HG03280 (cell line): Measurements from ENCODE around the gene KDM4C.

ENCODE experiments used
- ATAC-seq: cut with Tn5 transposase; IDR thresholded peaks from one replicate; pipeline ENCODE4 v1.9.1; 2021; ENCODE audit warnings: mild to moderate bottlenecking, moderate library complexity; ENCODE audit not compliant: unreplicated experiment

Gene KDM4C

GRCh38 chr9:7086389-7086788 is 328.6 kb downstream of the KDM4C start:
- no peak for ATAC-seq

GRCh38 chr9:7088611-7089010 is 330.8 kb downstream of the KDM4C start:
- no peak for ATAC-seq

GRCh38 chr9:7089406-7090193 is 331.8 kb downstream of the KDM4C start:
- no peak for ATAC-seq

GRCh38 chr9:7093040-7093439 is 335.3 kb downstream of the KDM4C start:
- ATAC-seq = no peak

- ATAC-seq = no peak
Measured at GRCh38 chr9:7094052-7094451, 336.3 kb downstream of the KDM4C start.

- no peak for ATAC-seq
Measured at GRCh38 chr9:7094576-7094975, 336.8 kb downstream of the KDM4C start.

- no peak for ATAC-seq
Measured at GRCh38 chr9:7095058-7095457, 337.3 kb downstream of the KDM4C start.

- no peak for ATAC-seq
Measured at GRCh38 chr9:7097040-7097715, 339.4 kb downstream of the KDM4C start.

- ATAC-seq = no peak
Measured at GRCh38 chr9:7097785-7098752, 340.3 kb downstream of the KDM4C start.

GRCh38 chr9:7103367-7103766 is 345.6 kb downstream of the KDM4C start:
- ATAC-seq = no peak

GRCh38 chr9:7103771-7104170 is 346.0 kb downstream of the KDM4C start:
- ATAC-seq = no peak

GRCh38 chr9:7104625-7105024 is 346.9 kb downstream of the KDM4C start:
- ATAC-seq = no peak

GRCh38 chr9:7105095-7105494 is 347.3 kb downstream of the KDM4C start:
- no peak for ATAC-seq

- ATAC-seq = no peak
Measured at GRCh38 chr9:7108936-7109335, 351.2 kb downstream of the KDM4C start.

- ATAC-seq = no peak
Measured at GRCh38 chr9:7111413-7111812, 353.6 kb downstream of the KDM4C start.

GRCh38 chr9:7115606-7116005 is 357.8 kb downstream of the KDM4C start:
- no peak for ATAC-seq

- peak; percentile 45 for ATAC-seq
Measured at GRCh38 chr9:7117676-7118561, 360.1 kb downstream of the KDM4C start.

GRCh38 chr9:7118633-7119032 is 360.9 kb downstream of the KDM4C start:
- ATAC-seq = peak; percentile 37

GRCh38 chr9:7119612-7120011 is 361.8 kb downstream of the KDM4C start:
- ATAC-seq = no peak

GRCh38 chr9:7121055-7121454 is 363.3 kb downstream of the KDM4C start:
- ATAC-seq = peak; percentile 51
